GM23338 (cell line): ENCODE results near the gene EXOC3. TPM values are rescaled to one million over a fixed set of nuclear protein-coding genes. Genes with fewer than 3 reads are reported as not detected.

Experiments used
- ATAC-seq: fragments of 200-7000 bp; cut with Tn5 transposase; 3 replicates; pipeline ENCODE4 v1.9.1; 2020
- DNase-seq: peaks from one replicate; pipeline ENCODE4 v3.0.0-alpha.2; 2015; ENCODE audit warnings: low spot score
- H2AFZ ChIP-seq: fragments of 200-600 bp; sonication (generic); 2 replicates; pipeline ENCODE4 v1.8.0; 2016; ENCODE audit warnings: antibody characterized with exemption, mild to moderate bottlenecking, moderate library complexity
- H3F3A ChIP-seq: fragments of 200-600 bp; sonication (generic); replicated peaks from 2 replicates; pipeline ENCODE4 v1.8.0; 2017; ENCODE audit warnings: antibody characterized with exemption, mixed run types, low read depth
- H3K27ac ChIP-seq: fragments of 200-600 bp; sonication (generic); 2 replicates; pipeline ENCODE4 v1.6.1; 2016; ENCODE audit warnings: low read depth
- H3K27me3 ChIP-seq: fragments of 200-600 bp; sonication (generic); 2 replicates; pipeline ENCODE4 v1.8.0; 2016; ENCODE audit warnings: mild to moderate bottlenecking, mixed run types, moderate library complexity; ENCODE audit not compliant: insufficient read depth
- H3K36me3 ChIP-seq: fragments of 200-600 bp; sonication (generic); 2 replicates; pipeline ENCODE4 v1.8.0; 2016; ENCODE audit warnings: mild to moderate bottlenecking; ENCODE audit not compliant: insufficient read depth
- H3K4me1 ChIP-seq: fragments of 200-600 bp; sonication (generic); 2 replicates; pipeline ENCODE4 v1.8.0; 2016; ENCODE audit warnings: mild to moderate bottlenecking, moderate library complexity; ENCODE audit not compliant: insufficient read depth
- H3K4me2 ChIP-seq: fragments of 200-600 bp; sonication (generic); 2 replicates; pipeline ENCODE4 v1.7.1; 2017; ENCODE audit warnings: mixed run types
- H3K4me3 ChIP-seq: fragments of 200-600 bp; sonication (generic); 2 replicates; pipeline ENCODE4 v1.6.1; 2016; ENCODE audit warnings: mixed run types
- H3K79me2 ChIP-seq: fragments of 200-600 bp; sonication (generic); replicated peaks from 2 replicates; pipeline ENCODE4 v1.8.0; 2017; ENCODE audit warnings: mild to moderate bottlenecking; ENCODE audit not compliant: insufficient read depth
- H3K9me2 ChIP-seq: fragments of 200-600 bp; sonication (generic); 2 replicates; pipeline ENCODE4 v1.8.0; 2017; ENCODE audit not compliant: insufficient read depth
- H4K20me1 ChIP-seq: fragments of 200-600 bp; sonication (generic); replicated peaks from 2 replicates; pipeline ENCODE4 v1.8.0; 2017; ENCODE audit warnings: mild to moderate bottlenecking; ENCODE audit not compliant: insufficient read depth
- H3K27ac Mint-ChIP-seq: 2 replicates; pipeline ENCODE4 v1.8.0; 2020; ENCODE audit warnings: inconsistent platforms, mild to moderate bottlenecking, moderate library complexity, mixed read lengths
- H3K27me3 Mint-ChIP-seq: 3 replicates; pipeline ENCODE4 v1.8.0; 2022; ENCODE audit warnings: low read depth, mild to moderate bottlenecking, moderate library complexity, mixed read lengths, inconsistent platforms; ENCODE audit not compliant: insufficient read depth, poor library complexity
- H3K36me3 Mint-ChIP-seq: 3 replicates; pipeline ENCODE4 v1.8.0; 2021; ENCODE audit warnings: low read depth, mild to moderate bottlenecking, inconsistent platforms, moderate library complexity, mixed read lengths
- H3K4me1 Mint-ChIP-seq: 3 replicates; pipeline ENCODE4 v1.8.0; 2020; ENCODE audit warnings: mild to moderate bottlenecking, inconsistent platforms, mixed read lengths
- H3K4me3 Mint-ChIP-seq: 3 replicates; pipeline ENCODE4 v1.8.0; 2021; ENCODE audit warnings: moderate library complexity, mild to moderate bottlenecking, inconsistent platforms, mixed read lengths
- H3K9me3 Mint-ChIP-seq: 3 replicates; pipeline ENCODE4 v1.8.0; 2020; ENCODE audit warnings: moderate library complexity, mild to moderate bottlenecking, inconsistent platforms, mixed read lengths
- CTCF ChIP-seq, 2 experiments: fragments of 200-600 bp in 1 of 2; sonication (generic) in 1 of 2; conservative IDR thresholded peaks; 2 replicates each; pipeline versions ENCODE4 v1.5.1 to v1.6.1; 2016 to 2017; ENCODE audit warnings: antibody characterized with exemption in 2 of 2, low read depth in 2 of 2, mild to moderate bottlenecking in 2 of 2, moderate library complexity in 1 of 2
- ETS1 ChIP-seq: IDR thresholded peaks from 2 replicates; pipeline ENCODE4 v1.6.1; 2016; ENCODE audit warnings: antibody characterized with exemption
- EZH2 ChIP-seq: fragments of 200-600 bp; sonication (generic); IDR thresholded peaks from one replicate; pipeline ENCODE4 v1.8.0; 2017; ENCODE audit warnings: antibody characterized with exemption, mild to moderate bottlenecking, low read depth; ENCODE audit not compliant: unreplicated experiment
- EZH2phosphoT487 ChIP-seq: fragments of 200-600 bp; sonication (generic); IDR thresholded peaks from one replicate; pipeline ENCODE4 v1.8.1; 2018; ENCODE audit warnings: antibody characterized with exemption; ENCODE audit not compliant: unreplicated experiment
- JUNB ChIP-seq: IDR thresholded peaks from one replicate; pipeline ENCODE4 v1.6.1; 2016; ENCODE audit warnings: antibody characterized with exemption; ENCODE audit not compliant: unreplicated experiment
- NANOG ChIP-seq: IDR thresholded peaks from 2 replicates; pipeline ENCODE4 v1.6.1; 2016; ENCODE audit warnings: antibody characterized with exemption, borderline replicate concordance
- POLR2AphosphoS5 ChIP-seq: IDR thresholded peaks from 2 replicates; pipeline ENCODE4 v1.6.1; 2016; ENCODE audit warnings: antibody characterized with exemption, low read depth
- REST ChIP-seq: IDR thresholded peaks from one replicate; pipeline ENCODE4 v1.6.1; 2018; ENCODE audit warnings: antibody characterized with exemption; ENCODE audit not compliant: unreplicated experiment
- STAT1 ChIP-seq: IDR thresholded peaks from one replicate; pipeline ENCODE4 v1.6.1; 2016; ENCODE audit warnings: antibody characterized with exemption; ENCODE audit not compliant: unreplicated experiment
- ZNF114 ChIP-seq: fragments of 250-450 bp; sonication (Bioruptor Pico); IDR thresholded peaks from 2 replicates; pipeline ENCODE4 v1.5.0; 2020; ENCODE audit warnings: mild to moderate bottlenecking, moderate library complexity
- ZNF331 ChIP-seq: fragments of 250-450 bp; sonication (Bioruptor Pico); IDR thresholded peaks from 2 replicates; pipeline ENCODE4 v1.5.0; 2020; ENCODE audit warnings: low read depth, mild to moderate bottlenecking, moderate library complexity
- polyA plus RNA-seq: library from polyadenylated mRNA; unstranded; fragments of >200 nt; fragmentation: Nextera tagmentation; extraction: Ambion mirVana; gene quantifications from 2 replicates; pipeline ENCODE4 v1.2.1, GENCODE V29; 2016
- total RNA-seq: library from RNA; depleted of rRNA; stranded (reverse); fragments of >200 nt; shearing (Covaris generic); gene quantifications from 2 replicates; pipeline ENCODE4 v1.2.3, GENCODE V29; 2014

EXOC3 gene
- total and polyA plus RNA-seq, 2 experiments from 2014 or later, result 13.4 to 31.6 TPM

- H3K4me1 Mint-ChIP-seq, result no peaks in the 10 kb centered on the region
- H2AFZ ChIP-seq, result no peak overlapping the region
- H3K4me3 ChIP-seq, result no peak overlapping the region
- ATAC-seq (no peak), DNase-seq (no peak)
- H3K79me2 ChIP-seq, result no peaks in the 10 kb centered on the region
- H3K27me3 ChIP-seq, result no peaks in the 10 kb centered on the region
- no peak overlapping the region for H3K27ac Mint-ChIP-seq
- H3K4me1 ChIP-seq, result no peaks in the 10 kb centered on the region
- H4K20me1 ChIP-seq, result no peaks in the 10 kb centered on the region
- H3K9me3 Mint-ChIP-seq, result no peaks in the 10 kb centered on the region
- no peaks in the 10 kb centered on the region for H3K36me3 ChIP-seq
- no peak overlapping the region for H3K4me3 Mint-ChIP-seq
- H3K27ac ChIP-seq, result no peak overlapping the region
- H3K4me2 ChIP-seq, result no peak overlapping the region
- TF ChIP-seq ZNF331 (CRISPR knock-in tag) (no peak), ETS1 (no peak), ZNF114 (CRISPR knock-in tag) (no peak), REST (no peak), STAT1 (no peak)
- no peaks in the 10 kb centered on the region for H3K36me3 Mint-ChIP-seq
- H3K9me2 ChIP-seq, result no peaks in the 10 kb centered on the region
- no peaks in the 10 kb centered on the region for H3F3A ChIP-seq
- peaks cover 15% of the 10 kb centered on the region for H3K27me3 Mint-ChIP-seq
Measured at GRCh38 chr5:485113-485945, 42.4 kb downstream of the EXOC3 start.

GRCh38 chr5:485946-486491 lies 43.0 kb downstream of the EXOC3 start:
- Mint-ChIP-seq H3K27me3 (peaks cover 22% of the 10 kb centered on the region), H3K27ac (no peak overlapping the region), H3K9me3 (no peaks in the 10 kb centered on the region), H3K4me1 (no peaks in the 10 kb centered on the region), H3K4me3 (no peak overlapping the region), H3K36me3 (no peaks in the 10 kb centered on the region)
- Histone ChIP-seq H3K36me3 (no peaks in the 10 kb centered on the region), H2AFZ (no peak overlapping the region), H3K27me3 (no peaks in the 10 kb centered on the region), H3K4me1 (no peaks in the 10 kb centered on the region), H3K9me2 (no peaks in the 10 kb centered on the region), H3K79me2 (no peaks in the 10 kb centered on the region), H3K4me3 (no peak overlapping the region), H3F3A (no peaks in the 10 kb centered on the region), H3K4me2 (no peak overlapping the region), H4K20me1 (no peaks in the 10 kb centered on the region), H3K27ac (no peak overlapping the region)
- DNase-seq, result no peak
- ATAC-seq, result no peak
- TF ChIP-seq EZH2phosphoT487 (no peak), CTCF (conservative IDR thresholded peaks at IDR 0.05; ENCODE audit: low read depth in 2 of 2) (no peak), JUNB (no peak), EZH2 (no peak), POLR2AphosphoS5 (no peak), ZNF331 (CRISPR knock-in tag) (no peak), NANOG (no peak)
